C4-2B (cell line): ENCODE data around the gene PSAP.
A peak's percentile ranks its signal among the peaks of the same experiment; 100 is the strongest.

Experiments used
- H3K27ac ChIP-seq: fragments of 450-650 bp; 2 replicates; pipeline ENCODE4 v1.5.1; 2017
- ZFX ChIP-seq: fragments of 450-650 bp; IDR thresholded peaks from 2 replicates; pipeline ENCODE4 v1.6.1; 2017
- TF ChIP-seq, protein P1 (sequence below): fragments of 450-650 bp; conservative IDR thresholded peaks from 2 replicates; pipeline ENCODE4 v1.5.1; 2017; ENCODE audit warnings: mild to moderate bottlenecking

The PSAP gene

DNA sequence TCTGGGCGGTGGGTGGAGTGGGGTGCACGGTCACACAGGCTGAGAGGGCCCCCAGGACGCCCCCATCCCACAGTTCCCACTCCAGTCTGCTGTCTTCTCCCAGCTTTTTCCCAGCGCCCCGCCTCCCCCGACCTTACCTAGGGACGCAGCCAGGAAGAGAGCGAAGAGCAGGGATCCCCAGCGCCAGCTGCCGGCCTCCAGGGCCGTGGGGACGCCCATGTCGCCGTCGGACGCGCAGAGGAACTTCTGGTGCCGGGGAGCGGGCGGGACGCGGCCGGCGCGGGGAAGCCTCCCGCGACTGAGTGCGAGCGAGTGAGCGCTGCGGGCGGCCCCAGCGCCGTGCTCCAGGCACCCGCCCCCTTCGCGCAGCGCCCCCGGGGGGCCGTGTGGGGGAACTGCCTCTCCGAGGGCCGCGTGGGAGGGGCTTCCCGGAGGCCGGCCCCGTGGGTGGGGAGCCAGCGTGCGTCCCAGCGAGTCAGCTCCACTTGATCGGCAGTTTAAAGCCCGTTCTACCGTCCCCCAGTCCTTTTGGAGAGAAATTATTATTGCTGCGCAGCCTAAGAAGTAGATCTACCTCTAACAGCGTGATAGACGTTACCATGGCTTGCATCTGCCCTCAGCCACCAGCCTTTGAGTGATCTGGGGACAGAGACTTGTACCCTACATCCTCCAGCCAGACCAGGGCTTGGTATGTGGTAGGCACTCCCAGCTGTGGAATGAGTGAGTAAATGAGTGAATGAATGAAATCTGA lies 77.7 kb downstream of the PSAP start, which contains the start of gene VSIR:
TSS of gene VSIR (minus strand) at position 300 of the 751 bp plus-strand sequence. CDS start at position 219, 81 bp downstream.
- H3K27ac ChIP-seq = no peak within 1 kb of the TSS

DNA sequence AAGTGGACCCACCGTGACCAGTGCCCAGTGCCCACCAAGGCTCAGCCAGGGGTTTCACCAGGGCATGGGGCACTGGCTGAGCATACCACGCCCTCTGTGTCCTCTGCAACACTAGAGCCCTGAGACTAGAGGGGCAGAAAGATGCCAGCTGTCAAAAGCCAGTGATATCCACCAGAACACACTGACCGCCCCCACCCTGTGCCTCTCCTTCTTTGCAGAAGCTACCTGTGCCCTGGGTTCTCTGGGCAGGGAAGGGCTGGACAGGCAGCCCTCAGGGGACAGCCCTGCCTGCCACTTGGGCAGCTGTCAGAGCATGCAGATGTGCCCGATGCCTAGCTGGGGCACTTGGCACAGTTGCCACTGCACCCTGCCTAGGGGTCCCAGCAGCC lies 78.2 kb downstream of the PSAP start:
- H3K27ac ChIP-seq = no peak overlapping the region
- TF ChIP-seq, protein P1, sequence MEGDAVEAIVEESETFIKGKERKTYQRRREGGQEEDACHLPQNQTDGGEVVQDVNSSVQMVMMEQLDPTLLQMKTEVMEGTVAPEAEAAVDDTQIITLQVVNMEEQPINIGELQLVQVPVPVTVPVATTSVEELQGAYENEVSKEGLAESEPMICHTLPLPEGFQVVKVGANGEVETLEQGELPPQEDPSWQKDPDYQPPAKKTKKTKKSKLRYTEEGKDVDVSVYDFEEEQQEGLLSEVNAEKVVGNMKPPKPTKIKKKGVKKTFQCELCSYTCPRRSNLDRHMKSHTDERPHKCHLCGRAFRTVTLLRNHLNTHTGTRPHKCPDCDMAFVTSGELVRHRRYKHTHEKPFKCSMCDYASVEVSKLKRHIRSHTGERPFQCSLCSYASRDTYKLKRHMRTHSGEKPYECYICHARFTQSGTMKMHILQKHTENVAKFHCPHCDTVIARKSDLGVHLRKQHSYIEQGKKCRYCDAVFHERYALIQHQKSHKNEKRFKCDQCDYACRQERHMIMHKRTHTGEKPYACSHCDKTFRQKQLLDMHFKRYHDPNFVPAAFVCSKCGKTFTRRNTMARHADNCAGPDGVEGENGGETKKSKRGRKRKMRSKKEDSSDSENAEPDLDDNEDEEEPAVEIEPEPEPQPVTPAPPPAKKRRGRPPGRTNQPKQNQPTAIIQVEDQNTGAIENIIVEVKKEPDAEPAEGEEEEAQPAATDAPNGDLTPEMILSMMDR = no peak
- no peak for TF ChIP-seq ZFX

More for the DNA sequence above, 77.7 kb downstream of the PSAP start, which contains the start of gene VSIR:
- TF ChIP-seq, protein P1 = peak; percentile 83
- TF ChIP-seq ZFX = no peak

DNA sequence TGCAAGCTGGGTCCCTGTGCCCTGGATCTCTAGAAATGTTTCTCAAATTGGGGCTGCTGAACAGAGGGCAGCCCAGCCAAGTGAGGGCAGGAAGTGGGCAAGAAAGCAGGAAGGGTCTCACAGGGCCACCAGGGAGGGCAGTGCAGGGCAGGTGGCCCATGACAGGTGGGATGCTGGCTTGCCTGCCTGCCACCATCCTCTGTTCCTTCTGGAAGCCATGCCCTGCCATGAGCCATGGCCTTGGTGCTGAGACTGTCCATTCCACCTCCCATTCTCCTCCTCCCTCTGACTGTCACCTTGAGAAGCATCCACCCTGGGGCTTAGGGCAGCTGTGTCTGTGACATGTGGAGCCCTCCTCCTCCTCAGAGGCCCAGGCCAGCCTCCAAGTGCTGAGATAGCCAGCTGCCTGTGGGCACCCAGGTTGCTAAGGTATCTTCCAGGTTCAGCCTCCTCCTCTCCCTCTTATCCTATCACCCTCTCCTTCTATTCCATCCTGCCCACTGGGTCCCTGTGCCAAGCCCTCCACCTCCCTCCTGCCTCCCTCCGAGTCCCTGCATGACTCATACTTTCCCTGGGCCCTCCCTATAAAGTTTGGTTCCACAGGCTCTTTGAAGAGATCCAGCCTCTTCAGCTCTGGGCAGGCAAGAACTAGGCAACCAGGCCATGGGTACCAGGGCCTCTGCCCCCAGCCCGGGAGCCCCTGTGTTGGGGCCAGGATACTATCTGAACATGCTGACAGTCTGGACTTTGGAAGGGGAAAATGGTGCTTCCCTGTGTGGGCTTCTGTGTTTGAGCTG lies 79.0 kb downstream of the PSAP start:
- no peak for TF ChIP-seq ZFX
- TF ChIP-seq, protein P1 = no peak
- H3K27ac ChIP-seq = no peak overlapping the region

DNA sequence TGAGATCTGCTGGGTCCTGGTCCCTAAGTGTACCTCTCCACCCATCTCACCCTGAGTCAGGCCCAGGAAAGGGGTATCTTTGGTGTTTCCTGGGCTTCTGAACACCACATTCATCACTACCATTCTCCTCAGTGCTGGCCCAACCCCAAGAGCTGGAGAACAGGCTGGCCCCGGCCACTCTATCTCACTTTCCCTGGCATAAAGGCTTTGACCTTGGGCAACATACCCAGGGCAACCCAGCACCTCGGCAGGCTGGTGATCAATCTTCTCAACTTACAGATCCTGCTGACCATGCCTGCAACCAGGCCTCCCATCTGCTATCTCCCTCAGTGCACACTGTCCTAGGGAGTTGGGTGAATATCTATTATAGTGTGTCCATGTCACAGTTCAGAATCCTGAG lies 79.8 kb downstream of the PSAP start:
- no peak overlapping the region for H3K27ac ChIP-seq
- TF ChIP-seq, protein P1 = no peak
- TF ChIP-seq ZFX = no peak

DNA sequence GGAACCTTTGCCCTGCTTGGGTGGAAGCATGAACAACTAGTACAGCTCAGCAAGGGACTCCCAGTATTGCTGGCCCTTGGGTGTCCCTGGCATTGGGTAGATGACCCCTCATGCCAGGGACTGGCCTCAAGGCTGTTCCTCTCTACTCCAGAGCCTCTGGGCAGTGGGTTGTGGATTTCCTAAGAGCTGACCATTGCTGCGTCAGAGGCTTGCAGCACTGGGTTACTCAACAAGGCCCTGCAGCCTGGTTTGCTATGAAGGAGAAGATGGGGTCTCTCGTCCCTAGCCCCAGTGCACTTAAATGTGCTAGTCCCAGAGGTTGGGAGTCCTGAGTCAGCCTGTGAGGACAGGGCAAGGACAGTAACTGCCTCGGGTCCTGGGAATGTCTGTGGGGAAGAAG lies 80.3 kb downstream of the PSAP start:
- H3K27ac ChIP-seq = no peak overlapping the region
- TF ChIP-seq, protein P1 = no peak
- TF ChIP-seq ZFX = no peak

DNA sequence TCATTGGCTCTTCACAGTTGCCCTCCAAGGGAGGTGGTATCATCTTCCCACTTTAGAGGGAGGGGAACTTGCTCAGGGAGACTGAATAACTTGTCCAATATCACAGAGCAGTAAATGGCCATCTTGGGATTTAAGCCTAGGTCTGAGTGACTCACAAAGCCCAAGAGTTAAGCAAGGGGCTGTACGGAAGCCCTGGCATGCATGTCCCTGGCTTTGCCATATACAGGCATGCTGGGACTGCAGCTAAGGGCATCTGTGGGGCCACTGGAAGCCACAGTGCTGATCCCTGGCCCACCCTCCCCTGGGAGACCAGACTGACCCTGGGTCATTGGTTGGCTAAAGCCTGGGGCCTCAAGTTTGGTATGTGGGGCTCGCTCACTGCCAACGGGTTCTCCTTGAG lies 80.8 kb downstream of the PSAP start:
- H3K27ac ChIP-seq = no peak overlapping the region

More for the DNA sequence above, 80.8 kb downstream of the PSAP start:
- TF ChIP-seq, protein P1 = no peak
- TF ChIP-seq ZFX = no peak
